ENCODE measurements around the gene LANCL2.

The LANCL2 gene

GRCh38 chr7:55472928-55473725, 108.0 kb downstream of the LANCL2 start:
- no peak for DNase-seq

- no peak for DNase-seq
Observed at GRCh38 chr7:55473932-55474331, 108.8 kb downstream of the LANCL2 start.

GRCh38 chr7:55474944-55475854, 110.1 kb downstream of the LANCL2 start:
- DNase-seq: no peak

GRCh38 chr7:55475855-55476803, 111.0 kb downstream of the LANCL2 start:
- no peak for DNase-seq

- DNase-seq: no peak
Observed at GRCh38 chr7:55476852-55477780, 112.0 kb downstream of the LANCL2 start.

GRCh38 chr7:55477781-55478374, 112.7 kb downstream of the LANCL2 start:
- DNase-seq: no peak

- no peak for DNase-seq
Observed at GRCh38 chr7:55478700-55479099, 113.6 kb downstream of the LANCL2 start.

GRCh38 chr7:55481155-55481554, 116.0 kb downstream of the LANCL2 start:
- no peak for DNase-seq

- DNase-seq: no peak
Observed at GRCh38 chr7:55483046-55483445, 117.9 kb downstream of the LANCL2 start.
